ENCODE data around the gene TNMD. TPM values are rescaled to one million over a fixed set of nuclear protein-coding genes. Genes with fewer than 3 reads are reported as not detected.

The TNMD gene
- polyA plus RNA-seq, 3 donors = not detected

GRCh38 chrX:100643956-100644860 is 59.5 kb downstream of the TNMD start, which contains the start of gene SRPX2:
Gene SRPX2 (plus strand): TSS chrX:100644199. CDS start chrX:100646323, 2,124 bp downstream.
- Histone ChIP-seq H3K27ac (ENCODE audit: low read depth in 1 of 2, low read length in 2 of 2) (no peak within 1 kb of the TSS), H3K9ac (ENCODE audit: insufficient read depth, low read length, poor library complexity, severe bottlenecking) (no peak within 1 kb of the TSS), H3K4me2 (replicated peaks; ENCODE audit: extremely low read depth, low read length, poor library complexity, severe bottlenecking) (no peak within 1 kb of the TSS), H3K9me3 (replicated peaks in 1 of 2; ENCODE audit: control insufficient read depth in 1 of 2, insufficient read depth in 1 of 2, low read length in 2 of 2) (no peaks in the 10 kb centered on the region), H3K27me3 (ENCODE audit: control insufficient read depth in 2 of 2, insufficient read depth in 2 of 2, low read length in 2 of 2) (peaks cover 31 to 35% of the 10 kb centered on the region in 2 donors), H3K4me3 (replicated peaks in 1 of 3; ENCODE audit: low read depth in 2 of 3, low read length in 3 of 3) (no peak within 1 kb of the TSS), H4K20me1 (ENCODE audit: insufficient read depth, low read length) (no peaks in the 10 kb centered on the region), H3K4me1 (ENCODE audit: control insufficient read depth in 1 of 2, insufficient read depth in 2 of 2, low read length in 2 of 2) (peaks cover 0 to 3% of the 10 kb centered on the region in 2 donors), H3K36me3 (replicated peaks in 1 of 2; ENCODE audit: control insufficient read depth in 1 of 2, insufficient read depth in 2 of 2, low read length in 2 of 2) (no peaks in the 10 kb centered on the region), H3K79me2 (ENCODE audit: insufficient read depth, low read length) (no peaks in the 10 kb centered on the region), H2AFZ (ENCODE audit: insufficient read depth, low read depth, low read length, poor library complexity, severe bottlenecking) (no peak within 1 kb of the TSS)
- Mint-ChIP-seq H3K27me3 (ENCODE audit: low read depth in 3 of 3) (peaks cover 29 to 53% (median 36%) of the 10 kb centered on the region in 3 donors), H3K9me3 (peaks cover 0 to 2% (median 0%) of the 10 kb centered on the region in 7 donors), H3K36me3 (no peaks in the 10 kb centered on the region), H3K4me3 (no peak within 1 kb of the TSS), H3K4me1 (peaks cover 7% of the 10 kb centered on the region), H3K27ac (no peak within 1 kb of the TSS)
- peak; percentile 6 to 50 (median 20) for DNase-seq
- no peak for TF ChIP-seq CTCF (IDR thresholded peaks at IDR 0.05)
- intact Hi-C loops (cut with micrococcal nuclease) = no loop called here
- WGBS (ENCODE audit: insufficient coverage) = 83% methylated on average over 1 of the region's 11 CpGs

GRCh38 chrX:100645106-100645505 is 60.4 kb downstream of the TNMD start:
- Histone ChIP-seq H3K79me2 (ENCODE audit: insufficient read depth, low read length) (no peaks in the 10 kb centered on the region), H3K27me3 (ENCODE audit: control insufficient read depth in 2 of 2, insufficient read depth in 2 of 2, low read length in 2 of 2) (peaks cover 25 to 26% of the 10 kb centered on the region in 2 donors), H3K27ac (ENCODE audit: low read depth in 1 of 2, low read length in 2 of 2) (no peak overlapping the region), H3K9me3 (replicated peaks in 1 of 2; ENCODE audit: control insufficient read depth in 1 of 2, insufficient read depth in 1 of 2, low read length in 2 of 2) (no peaks in the 10 kb centered on the region), H3K4me2 (replicated peaks; ENCODE audit: extremely low read depth, low read length, poor library complexity, severe bottlenecking) (no peak overlapping the region), H3K4me3 (replicated peaks in 1 of 3; ENCODE audit: low read depth in 2 of 3, low read length in 3 of 3) (no peak overlapping the region), H3K36me3 (replicated peaks in 1 of 2; ENCODE audit: control insufficient read depth in 1 of 2, insufficient read depth in 2 of 2, low read length in 2 of 2) (no peaks in the 10 kb centered on the region), H2AFZ (ENCODE audit: insufficient read depth, low read depth, low read length, poor library complexity, severe bottlenecking) (no peak overlapping the region), H3K9ac (ENCODE audit: insufficient read depth, low read length, poor library complexity, severe bottlenecking) (no peak overlapping the region), H4K20me1 (ENCODE audit: insufficient read depth, low read length) (no peaks in the 10 kb centered on the region), H3K4me1 (ENCODE audit: control insufficient read depth in 1 of 2, insufficient read depth in 2 of 2, low read length in 2 of 2) (peaks cover 0 to 3% of the 10 kb centered on the region in 2 donors)
- no peak for TF ChIP-seq CTCF (IDR thresholded peaks at IDR 0.05)
- no peak for DNase-seq
- WGBS (ENCODE audit: insufficient coverage) = no CpG with 5 or more reads among the region's 4 CpGs
- Mint-ChIP-seq H3K4me3 (no peak overlapping the region), H3K27me3 (ENCODE audit: low read depth in 3 of 3) (peaks cover 23 to 47% (median 29%) of the 10 kb centered on the region in 3 donors), H3K4me1 (peaks cover 7% of the 10 kb centered on the region), H3K36me3 (no peaks in the 10 kb centered on the region), H3K27ac (no peak overlapping the region), H3K9me3 (peaks cover 0 to 2% (median 0%) of the 10 kb centered on the region in 7 donors)
- intact Hi-C loops (cut with micrococcal nuclease) = no loop called here

All from CD14-positive monocyte (primary cell).